HG02970 (cell line): Measurements from ENCODE around the gene PTGER3.
"Not testable (repeated sequence)": the region's sequence is repeated elsewhere in the genome, so short reads cannot be mapped to it uniquely, and the experiment has no call there.

Experiments used
- ATAC-seq: cut with Tn5 transposase; IDR thresholded peaks from one replicate; pipeline ENCODE4 v1.9.1; 2021; ENCODE audit warnings: mild to moderate bottlenecking, moderate library complexity, moderate number of reproducible peaks; ENCODE audit not compliant: unreplicated experiment, low FRiP score

The PTGER3 gene

DNA sequence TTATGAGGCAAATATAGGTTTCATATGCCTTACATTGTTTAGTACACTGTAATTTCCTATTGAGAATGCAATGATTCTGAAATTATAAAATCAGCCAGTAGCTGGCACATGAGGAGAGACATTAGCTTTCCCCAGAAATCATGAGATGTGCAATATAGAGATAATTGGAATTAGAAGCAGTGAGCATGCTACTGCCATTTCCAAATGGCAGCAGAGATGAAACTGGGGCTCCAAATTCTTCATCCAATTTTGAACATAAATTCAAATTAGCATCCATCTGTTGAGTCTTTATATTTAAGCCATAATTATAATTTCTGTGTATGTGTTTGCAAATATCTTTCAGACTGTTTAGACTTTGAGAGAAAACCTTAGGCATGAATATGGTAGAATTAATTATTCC lies 28.8 kb downstream of the PTGER3 start:
- no peak for ATAC-seq

GRCh38 chr1:71015745-71016144 lies 31.9 kb downstream of the PTGER3 start:
- ATAC-seq: no peak

DNA sequence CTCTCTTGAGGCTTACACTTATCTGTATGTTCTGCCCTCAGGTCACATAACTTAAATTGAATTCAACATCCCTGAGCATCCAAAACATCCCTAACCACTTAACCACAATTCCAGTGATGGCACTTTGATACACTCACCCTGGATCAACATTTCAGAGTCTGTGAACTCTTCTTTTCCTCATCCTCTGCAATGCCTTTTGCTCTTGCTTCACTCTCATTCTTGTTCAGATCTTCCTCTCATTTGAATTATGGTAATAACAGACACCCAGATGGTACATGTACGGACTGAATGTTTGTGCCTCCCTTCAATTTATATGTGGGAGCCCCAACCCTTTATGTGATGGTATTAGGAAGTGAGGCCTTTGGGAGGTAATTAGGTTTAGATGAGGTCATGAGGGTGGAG lies 33.4 kb downstream of the PTGER3 start:
- no peak for ATAC-seq

DNA sequence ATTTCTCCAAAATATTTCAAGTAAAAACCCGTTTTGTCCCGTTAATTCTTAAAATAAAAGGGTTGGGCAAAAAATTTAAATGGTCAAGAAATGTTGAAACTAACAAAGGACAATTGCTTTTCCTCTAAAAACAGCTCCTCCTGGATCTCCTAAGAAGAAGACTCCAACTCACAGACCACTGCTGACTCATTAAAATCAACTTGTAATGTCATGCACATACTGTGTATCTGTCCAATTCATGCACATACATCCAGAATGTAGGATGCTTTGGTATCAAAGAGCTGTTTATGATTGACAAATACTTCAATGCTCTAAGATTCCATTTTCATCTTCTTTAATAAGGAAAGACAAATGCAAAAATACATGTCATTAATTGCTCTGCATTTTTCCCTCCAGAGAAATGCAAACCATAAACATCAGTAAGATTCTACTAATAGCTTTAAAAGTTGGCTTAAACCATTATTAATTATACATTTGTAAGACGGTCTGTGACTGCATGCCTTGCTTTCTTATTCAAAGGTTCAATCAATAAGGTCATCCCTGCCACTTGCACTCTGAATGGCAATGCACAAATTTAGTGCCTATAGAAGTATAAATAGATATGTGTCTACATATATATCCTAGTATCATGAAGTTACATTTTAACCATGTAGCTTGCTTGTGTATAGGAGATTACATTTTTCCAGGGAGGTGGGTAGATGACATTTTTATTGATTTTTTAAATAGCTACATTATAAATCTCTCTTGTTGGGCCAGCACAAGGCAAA lies 44.7 kb downstream of the PTGER3 start:
- ATAC-seq: no peak

- ATAC-seq: no peak
Observed at GRCh38 chr1:71001624-71002023, 46.0 kb downstream of the PTGER3 start.

GRCh38 chr1:70997793-70998192 lies 49.8 kb downstream of the PTGER3 start:
- ATAC-seq: no peak

- ATAC-seq: no peak
Observed at GRCh38 chr1:70994753-70995268, 52.8 kb downstream of the PTGER3 start.

- ATAC-seq: no peak
Observed at GRCh38 chr1:70993798-70994197, 53.8 kb downstream of the PTGER3 start.

GRCh38 chr1:70992521-70992920 lies 55.1 kb downstream of the PTGER3 start:
- no peak for ATAC-seq

DNA sequence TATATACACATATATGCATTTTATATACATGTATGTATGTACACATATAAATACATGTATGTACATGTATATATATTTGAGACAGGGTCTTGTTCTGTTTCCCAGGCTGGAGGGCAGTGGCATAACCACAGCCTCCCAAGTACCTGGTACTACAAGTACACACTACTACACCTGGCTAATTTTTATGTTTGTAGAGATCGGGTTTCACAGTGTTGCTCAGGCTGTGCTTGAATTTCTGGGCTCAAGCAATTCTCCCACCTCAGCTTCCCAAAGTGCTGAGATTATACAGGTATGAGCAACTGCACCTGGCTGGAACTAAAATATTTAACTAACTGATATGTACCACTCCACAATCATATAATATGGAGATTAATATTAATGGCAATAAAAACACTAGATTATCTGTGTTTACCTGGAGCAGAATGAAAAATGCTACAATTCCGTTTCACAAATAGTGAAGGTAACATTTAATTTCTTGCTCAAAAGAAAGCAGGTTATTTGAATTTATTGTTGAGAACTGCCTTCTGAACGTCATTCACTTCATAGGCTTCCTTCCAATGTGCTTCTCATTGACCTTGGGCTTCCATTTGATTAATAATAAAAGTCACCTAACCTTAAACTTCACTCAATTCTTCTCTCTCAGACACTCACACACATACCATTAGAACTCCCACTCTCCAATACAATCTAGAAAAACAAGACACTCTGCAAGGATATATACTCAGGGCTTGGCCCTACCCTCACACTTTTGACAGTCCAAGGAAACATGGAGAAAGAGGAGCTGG lies 57.0 kb downstream of the PTGER3 start:
- no peak for ATAC-seq

DNA sequence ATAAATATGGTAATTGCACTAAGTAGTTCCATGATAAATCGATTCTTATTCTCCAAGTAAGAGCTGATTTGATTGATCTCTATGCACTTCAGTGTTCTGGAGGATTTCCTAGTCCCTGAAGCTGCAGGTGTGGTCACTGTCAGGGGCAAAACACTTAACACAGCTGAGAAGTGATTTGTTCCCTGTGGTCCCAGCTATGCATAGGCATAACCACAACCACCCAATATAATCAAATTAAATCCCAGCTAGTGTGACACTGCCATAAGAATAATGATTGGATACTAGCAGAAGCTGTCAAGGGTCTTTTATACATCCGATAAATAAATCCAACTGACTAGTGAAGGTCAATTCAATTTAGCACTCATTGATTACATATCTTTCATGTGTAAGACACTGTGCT lies 60.1 kb downstream of the PTGER3 start:
- no peak for ATAC-seq

DNA sequence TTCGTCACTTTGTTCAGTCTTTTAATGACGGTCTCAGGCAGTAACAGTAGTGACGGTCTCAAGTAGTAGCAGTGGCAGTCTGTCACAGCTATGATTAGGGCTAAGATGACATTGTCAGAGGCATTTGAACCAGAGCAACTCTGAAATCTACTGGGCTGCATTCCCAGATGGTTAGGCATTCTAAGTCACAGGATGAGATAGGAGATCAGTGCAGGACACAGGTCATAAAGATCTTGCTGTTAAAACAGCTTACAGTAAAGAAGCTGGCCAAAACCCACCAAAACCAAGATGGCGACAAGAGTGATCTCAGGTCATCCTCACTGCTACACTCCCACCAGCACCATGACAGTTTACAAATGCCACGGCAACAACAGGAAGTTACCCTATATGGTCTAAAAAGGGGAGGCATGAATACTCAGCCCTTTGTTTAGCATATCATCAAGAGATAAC lies 61.8 kb downstream of the PTGER3 start:
- ATAC-seq: not testable (repeated sequence)

- not testable (repeated sequence) for ATAC-seq
Observed at GRCh38 chr1:70985278-70985677, 62.3 kb downstream of the PTGER3 start.

GRCh38 chr1:70980361-70980760 lies 67.3 kb downstream of the PTGER3 start:
- no peak for ATAC-seq

- ATAC-seq: no peak
Observed at GRCh38 chr1:70979881-70980280, 67.7 kb downstream of the PTGER3 start.

DNA sequence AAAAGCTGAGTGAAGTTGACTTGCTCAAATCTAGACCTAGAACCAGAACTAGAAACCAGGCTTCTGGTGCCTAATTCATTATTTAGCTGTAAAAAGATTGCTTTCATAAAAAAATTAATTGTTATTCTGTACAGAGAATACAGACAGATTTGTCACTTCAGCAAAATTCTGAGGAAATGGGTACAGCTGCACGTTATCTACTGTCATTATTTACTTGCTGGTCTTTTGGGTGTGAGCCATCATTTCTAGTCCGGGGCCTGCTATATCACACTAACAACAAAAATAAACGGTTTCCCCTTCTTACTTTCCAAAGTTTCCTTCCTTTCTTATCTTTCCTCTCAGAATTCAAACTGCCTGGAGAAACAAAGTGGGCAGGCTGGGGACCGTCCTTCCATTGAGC lies 68.3 kb downstream of the PTGER3 start:
- no peak for ATAC-seq

GRCh38 chr1:70978623-70979022 lies 69.0 kb downstream of the PTGER3 start:
- ATAC-seq: no peak

GRCh38 chr1:70977575-70977974 lies 70.0 kb downstream of the PTGER3 start:
- no peak for ATAC-seq

DNA sequence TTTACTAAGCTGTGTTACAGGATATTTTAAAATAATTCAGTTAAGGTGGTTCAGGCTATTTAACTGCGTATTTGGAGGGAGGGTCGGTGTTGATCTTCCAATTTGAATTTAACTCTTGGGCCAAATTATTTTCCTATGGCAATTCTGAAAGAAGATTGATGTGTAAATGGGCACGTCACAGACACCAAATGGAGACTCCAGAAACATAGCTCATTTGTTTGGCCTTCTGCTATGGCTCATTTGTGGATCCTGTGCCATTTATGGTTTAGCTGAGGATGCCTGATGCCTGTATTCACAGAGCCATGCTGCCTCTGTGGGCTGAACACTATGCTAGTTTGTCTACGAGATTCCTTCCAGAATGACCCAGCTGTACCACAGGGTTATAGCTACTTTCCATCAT lies 70.6 kb downstream of the PTGER3 start:
- no peak for ATAC-seq

DNA sequence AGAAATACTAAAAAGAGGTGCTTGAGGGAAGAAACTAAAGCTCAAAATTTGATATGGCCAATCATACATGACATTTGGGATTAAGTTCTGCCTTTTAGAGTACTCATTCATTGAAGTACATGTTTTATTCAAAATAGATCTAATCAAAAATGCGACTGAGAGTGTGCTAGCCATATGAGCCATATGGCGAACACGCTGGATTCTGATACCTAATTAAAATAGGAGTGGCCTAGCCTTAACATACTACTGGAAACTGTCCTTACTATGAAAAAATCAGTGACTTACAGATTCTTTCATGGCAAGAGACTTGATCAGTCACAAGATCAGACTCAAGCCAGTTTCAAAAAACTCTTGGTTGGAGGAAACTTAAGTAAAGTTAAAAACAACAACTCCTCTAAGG lies 73.9 kb downstream of the PTGER3 start:
- ATAC-seq: no peak

- no peak for ATAC-seq
Observed at GRCh38 chr1:70970407-70970806, 77.2 kb downstream of the PTGER3 start.
